NCI-H1092 (cell line): Measurements from ENCODE around the gene ITGA11.
"Not testable (repeated sequence)": the region's sequence is repeated elsewhere in the genome, so short reads cannot be mapped to it uniquely, and the experiment has no call there.

Experiments
- DNase-seq: peaks from one replicate; lab custom pipeline; 2025; lab: John Stamatoyannopoulos, UW

The ITGA11 gene

GRCh38 chr15:68409736-68410370 lies 22.1 kb downstream of the ITGA11 start:
- no peak for DNase-seq

DNA sequence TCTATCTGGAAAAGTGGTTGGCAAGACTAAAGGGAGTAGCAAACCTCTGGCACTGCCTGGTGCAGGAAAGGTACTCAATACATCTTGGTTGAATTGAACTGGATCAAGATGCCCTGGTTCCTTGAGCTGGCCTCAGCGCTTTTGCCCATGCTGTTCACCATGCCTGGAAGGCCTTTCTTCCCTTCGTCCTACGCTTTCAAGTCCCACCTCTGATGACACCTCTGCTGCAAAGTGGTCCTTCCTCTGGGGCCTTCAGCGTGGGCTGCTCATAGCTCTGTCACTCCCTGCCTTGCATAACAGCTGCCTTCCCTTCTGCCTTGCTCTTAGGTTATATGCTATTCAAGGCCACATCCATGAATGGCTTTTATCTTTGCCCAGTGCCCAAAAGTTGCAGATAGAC lies 23.0 kb downstream of the ITGA11 start:
- no peak for DNase-seq

DNA sequence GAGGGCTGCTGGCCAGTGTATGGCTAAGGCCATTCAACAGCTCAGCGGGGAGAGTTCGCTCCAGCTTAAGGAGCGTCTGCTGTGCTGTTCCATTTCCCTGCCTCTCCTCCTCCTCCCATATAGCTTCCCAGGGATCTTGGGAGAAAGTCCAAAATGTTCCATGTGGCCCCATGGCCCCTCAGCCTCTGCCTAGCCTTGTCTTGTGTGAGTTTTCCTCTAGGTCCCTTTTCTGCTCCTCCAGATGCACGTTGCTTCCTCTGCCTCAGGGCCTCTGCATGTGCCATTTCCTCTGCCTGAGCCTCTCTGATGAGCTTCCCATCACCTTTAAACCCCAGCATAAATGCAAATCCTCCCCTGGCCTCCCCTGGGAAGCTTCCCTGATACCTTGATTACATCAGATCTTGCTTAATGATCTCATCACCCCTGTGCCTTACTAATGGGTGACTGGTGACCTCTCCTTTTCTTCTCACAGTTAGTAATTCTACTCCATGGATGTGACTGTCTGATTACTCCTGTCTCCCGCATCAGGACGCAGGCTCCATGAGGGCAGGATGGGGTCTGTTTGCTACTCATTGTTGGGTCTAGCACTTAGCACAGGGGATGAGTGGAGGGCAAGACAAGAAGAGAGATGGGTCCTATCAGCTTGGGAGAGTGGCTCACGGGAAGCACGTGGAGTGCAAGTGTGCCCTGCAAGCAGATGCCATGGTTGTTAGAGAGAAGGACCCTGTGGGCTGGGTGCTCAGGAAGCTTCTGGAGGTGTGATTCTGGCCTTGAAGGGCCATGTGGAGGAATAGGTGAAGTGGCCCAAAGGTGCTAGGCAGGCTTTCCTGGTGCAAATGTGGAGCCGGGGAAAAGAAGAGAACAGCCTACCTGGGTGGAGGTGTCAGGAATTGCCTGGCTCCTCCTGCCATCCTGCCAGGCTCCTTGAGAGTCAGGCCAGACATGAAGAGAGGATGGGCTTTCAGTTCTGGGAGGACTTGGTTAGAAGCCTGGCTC lies 23.8 kb downstream of the ITGA11 start:
- DNase-seq, result no peak

DNA sequence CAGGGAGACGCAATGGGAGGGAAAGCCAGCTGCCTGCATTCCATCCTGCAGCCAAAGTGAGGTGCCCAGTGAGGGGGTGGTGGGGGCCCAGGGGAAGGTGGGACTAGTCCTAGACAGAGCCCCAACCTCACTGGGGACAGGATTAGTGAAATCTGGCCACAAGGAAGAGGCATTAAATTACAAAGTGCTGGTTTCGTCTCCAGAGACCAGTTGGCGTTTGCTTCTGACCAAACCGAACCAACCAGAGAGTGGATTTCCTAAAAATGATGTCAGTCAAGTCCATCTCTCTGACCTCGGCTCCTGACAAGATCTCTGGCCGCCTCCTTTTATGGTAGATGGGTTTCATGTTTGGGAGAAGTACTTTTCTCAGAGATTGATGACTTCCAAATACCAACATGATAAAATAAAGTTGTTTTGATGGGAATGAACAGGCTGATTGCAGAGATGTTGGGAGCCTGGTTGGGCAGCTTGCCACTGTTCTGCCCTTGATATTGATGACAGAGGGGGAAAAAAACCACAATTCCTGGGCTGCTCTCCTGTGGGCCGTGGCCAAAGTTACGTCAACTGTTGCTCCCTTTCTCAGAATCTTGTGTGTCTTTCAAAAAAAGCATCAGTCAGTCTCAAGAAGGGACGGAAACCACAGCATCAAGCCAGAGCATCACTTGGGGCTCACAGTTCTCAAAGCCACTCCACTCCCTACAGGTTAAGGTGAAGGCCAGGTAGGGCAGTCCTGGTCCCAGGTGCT lies 24.6 kb downstream of the ITGA11 start:
- DNase-seq, result no peak

GRCh38 chr15:68405378-68406250 lies 26.3 kb downstream of the ITGA11 start:
- no peak for DNase-seq

GRCh38 chr15:68404056-68404798 lies 27.7 kb downstream of the ITGA11 start:
- no peak for DNase-seq

GRCh38 chr15:68403161-68403941 lies 28.6 kb downstream of the ITGA11 start:
- no peak for DNase-seq

DNA sequence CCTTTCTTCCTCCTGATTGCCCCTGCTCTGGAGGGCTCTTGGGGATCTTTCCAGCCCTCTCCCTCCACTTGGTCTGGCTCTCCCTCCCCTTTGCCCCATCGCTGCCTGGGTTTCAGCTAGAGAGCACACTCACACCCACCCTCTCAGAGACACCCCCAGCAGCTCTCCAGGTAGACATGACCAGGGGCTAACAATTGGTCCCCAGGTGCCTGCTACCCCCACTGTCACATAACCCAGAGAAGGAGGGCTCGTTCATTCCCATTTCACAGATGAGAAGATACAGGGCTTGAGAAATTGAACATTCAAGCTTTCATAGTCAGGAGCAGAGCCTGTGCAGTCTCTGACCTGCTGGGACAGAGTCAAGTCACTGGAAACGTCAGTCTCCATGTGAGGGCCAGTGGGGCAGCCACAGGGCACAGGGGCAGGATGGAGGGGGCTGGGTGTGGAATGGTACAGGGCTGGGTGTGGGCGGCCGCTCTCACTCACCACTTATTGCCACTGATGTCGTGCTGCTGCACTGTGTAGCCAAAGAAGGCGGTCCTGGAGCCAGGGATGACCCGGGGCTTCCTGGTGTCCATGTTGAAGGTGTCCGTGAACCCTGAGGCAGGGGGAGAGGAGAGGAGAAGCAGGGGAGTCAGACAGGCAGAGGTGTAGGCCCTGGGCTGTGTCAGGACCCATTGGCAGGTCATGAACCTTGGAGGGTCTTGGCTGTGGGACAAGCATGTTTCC lies 29.4 kb downstream of the ITGA11 start:
- no peak for DNase-seq

DNA sequence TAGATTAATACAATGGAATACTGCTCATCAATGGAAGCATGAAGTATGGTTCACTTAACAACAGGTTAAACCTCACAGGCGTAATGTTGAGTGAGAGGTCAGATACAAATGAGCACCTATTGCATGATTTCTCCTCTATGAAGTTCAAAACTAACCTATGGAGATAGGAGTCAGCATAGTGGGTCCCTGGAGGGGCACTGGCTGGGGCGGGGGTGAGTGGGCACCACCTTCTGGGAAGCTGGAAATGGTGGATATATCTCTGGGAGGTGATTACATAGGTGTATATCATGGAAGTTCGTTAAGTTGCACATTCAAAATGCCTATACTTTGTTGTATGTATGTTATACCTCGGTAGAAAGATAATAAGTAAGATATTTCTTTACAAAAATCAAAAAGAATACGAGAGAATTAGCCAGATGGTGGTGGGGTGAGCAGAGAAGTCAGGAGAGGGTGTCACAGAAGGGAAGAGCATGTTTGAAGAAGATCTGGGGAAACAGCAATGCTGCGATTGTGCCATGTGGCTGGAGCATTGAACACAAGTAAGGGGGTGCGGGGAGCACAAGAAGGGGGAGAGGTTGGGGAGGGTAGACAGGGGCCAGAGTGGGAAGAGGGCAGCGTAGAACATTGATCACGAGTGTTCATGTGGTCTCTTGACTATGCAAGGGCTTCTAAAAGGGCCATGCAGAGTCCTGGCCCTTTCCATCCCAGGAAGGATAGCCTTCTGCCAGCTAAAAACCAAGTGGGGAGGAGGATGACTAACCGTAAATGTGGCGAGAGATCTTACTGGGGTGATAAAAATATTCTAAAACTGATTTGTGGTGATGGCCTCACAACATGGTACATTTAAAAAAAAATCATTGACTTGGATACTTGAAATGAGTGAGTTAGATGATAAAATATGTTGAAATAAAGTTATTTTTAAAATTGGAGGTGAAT lies 30.2 kb downstream of the ITGA11 start:
- no peak for DNase-seq

GRCh38 chr15:68400066-68400456 lies 31.9 kb downstream of the ITGA11 start:
- no peak for DNase-seq

DNA sequence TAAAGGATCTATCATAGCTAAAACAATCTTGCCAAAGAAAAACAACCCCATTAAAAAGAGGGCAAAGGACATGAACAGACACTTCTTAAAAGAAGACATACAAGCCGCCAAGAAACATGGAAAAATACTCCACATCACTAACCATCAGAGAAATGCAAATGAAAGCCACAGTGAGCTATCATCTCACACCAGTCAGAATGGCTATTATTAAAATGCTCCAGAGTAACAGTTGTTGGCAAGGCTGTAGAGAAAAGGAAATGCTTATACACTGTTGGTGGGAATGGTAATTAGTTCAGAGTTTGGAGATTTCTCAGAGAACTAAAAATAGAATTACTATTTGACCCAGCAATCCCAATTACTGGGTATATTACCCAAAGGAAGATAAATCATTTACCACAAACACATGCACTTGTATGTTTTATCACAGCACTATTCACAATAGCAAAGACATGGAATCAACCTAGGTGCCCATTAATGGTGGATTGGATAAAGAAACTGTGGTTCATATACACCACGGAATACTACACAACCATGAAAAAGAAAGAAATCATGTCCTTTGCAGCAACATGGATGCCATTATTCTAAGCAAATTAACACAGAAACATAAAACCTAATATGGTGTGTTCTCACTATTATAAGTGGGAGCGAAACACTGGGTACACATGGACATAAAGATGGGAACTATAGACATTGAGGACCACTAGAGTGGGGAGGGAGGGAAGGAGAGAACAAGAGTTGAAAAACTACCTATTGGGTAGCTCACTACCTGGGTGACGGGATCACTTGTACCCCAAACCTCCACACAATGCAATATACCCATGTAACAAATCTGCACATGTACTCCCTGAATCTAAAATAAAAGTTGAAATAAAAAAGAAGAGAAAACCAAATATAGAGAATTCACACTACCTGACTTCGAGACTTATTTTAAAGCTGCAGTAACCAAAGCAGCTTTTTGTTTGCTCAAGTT lies 32.6 kb downstream of the ITGA11 start:
- DNase-seq, result no peak

- DNase-seq, result not testable (repeated sequence)
These were observed 34.0 kb downstream of the ITGA11 start for GRCh38 chr15:68397999-68398398.

DNA sequence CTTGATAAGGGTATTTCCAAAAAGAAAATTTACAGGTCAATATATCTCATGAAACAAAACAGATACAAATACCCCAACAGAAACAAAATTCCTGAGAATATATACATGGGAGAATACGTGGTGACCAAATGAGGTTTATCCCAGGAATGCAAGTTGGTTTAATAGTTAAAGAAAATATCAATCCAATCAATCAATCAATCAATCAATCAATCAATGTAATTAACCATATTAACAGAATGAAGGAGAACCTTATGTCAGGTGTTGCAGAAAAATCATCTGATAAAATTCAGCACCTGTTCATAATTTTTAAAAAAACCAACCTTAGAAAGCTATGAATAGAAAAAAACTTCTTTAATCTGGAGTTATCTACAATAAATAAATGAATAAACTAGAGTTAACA lies 35.9 kb downstream of the ITGA11 start:
- no peak for DNase-seq

GRCh38 chr15:68391121-68391520 lies 40.8 kb downstream of the ITGA11 start:
- no peak for DNase-seq

GRCh38 chr15:68389936-68390817 lies 41.8 kb downstream of the ITGA11 start:
- DNase-seq, result no peak
